ENCODE data around the gene MICAL3.
A peak's percentile ranks its signal among the peaks of the same experiment; 100 is the strongest.

Gene MICAL3

DNA sequence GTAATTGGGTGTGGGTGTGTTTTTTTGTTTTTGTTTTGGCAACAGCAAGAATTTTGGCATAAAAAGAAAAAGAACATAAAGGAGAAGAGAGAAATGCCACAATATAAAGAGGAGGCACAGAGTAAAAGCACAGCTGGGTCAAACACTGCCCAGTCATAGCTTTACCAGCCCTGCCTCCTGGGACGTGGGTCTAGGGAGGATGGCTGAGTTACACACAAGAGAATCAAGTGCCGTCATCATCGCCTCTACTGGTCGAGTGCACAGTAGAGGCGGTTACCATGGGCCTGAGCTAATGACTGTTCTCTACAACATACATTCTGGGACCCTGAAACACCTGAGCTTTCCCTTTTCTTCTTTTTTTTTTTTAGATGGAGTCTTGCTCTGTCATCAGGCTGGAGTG is 162.5 kb downstream of the MICAL3 start:
- no peak for DNase-seq

DNA sequence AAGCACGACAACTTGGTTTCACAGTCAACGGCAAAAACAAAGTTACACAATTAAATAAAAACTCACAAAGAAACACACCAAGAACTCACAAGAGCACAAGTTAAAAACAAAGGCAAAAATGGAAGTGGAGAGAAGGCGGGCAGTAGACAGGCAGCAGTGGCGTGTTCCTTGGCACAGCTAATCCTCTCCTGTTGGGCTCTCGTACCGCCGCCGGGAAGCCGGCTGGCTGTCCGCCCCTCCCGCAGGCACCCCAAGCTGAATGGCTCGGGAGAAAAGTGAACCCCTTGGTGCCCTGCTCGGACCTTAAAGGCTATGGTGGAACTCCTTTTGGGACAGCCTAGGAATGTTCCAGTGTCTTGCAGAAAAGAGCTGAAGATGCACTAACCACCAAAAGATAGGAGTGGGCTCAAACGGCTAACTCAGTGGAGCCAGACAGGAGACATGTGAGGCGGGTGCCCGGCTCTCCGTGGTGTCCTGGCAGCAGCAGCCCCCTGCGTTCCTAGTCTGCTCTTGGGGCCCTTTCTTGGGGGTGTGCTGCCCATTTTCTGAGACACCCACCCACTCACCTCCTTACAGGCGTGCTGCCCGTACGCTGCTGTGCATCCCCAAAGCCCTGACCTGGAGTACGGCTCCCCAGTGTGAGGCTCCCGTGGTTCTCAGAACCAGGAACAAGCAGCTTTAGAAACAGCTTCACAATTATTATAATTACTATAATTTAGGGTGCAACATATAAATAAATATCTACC is 164.0 kb downstream of the MICAL3 start:
- no peak for DNase-seq

DNA sequence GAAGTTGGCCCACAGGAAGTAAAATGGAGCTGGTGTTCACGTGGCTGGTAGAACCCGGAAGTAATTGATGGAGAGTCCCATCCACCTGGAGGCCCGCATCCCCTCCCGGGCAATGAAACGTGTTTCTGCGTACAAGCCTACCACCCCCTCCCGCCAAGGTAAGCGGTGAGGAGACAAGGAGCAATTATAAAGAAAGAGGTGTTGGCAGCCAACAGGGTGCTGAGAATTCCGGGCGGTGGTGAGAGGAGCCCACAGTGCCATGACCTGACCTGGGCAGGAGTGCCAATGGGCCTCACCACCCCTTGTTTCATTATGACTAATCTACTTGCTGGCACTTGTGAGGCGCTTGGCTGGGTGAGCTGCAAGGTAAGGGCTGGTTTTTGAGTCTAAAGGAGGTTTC is 166.3 kb downstream of the MICAL3 start:
- no peak for DNase-seq

DNA sequence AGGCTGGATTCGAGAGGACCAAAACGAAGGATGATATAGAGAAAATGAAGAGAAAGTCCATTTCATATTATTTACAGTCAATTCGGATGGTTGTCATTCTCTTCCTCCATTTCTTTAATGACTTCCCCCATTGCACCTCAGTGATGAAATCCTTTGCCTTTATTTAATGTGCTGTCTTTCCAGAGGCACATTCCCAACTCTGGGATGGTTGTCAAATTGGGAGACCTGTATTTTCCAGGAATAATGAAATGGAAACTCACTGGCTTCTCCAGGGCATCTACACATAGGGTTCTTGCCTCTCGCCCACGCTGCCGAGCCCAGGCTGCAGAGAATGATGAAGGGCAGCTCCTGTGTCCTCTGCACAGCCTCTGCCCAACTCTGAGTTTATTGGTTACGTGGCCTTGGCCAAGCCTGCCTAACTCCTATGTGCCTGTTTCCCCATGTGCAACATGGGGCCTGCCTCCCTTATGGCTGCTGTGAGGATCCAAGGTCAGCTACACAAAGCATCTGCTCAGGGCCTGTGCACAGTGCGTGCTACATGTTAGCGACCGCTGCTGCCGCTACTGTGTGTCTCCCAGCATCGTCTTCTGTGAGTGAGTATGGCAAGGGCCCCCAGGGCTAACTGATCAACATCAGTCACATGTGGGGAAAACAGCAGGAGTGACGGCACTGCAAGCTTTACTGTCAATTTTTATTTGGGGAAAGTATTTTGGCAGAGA is 168.6 kb downstream of the MICAL3 start:
- DNase-seq = no peak

DNA sequence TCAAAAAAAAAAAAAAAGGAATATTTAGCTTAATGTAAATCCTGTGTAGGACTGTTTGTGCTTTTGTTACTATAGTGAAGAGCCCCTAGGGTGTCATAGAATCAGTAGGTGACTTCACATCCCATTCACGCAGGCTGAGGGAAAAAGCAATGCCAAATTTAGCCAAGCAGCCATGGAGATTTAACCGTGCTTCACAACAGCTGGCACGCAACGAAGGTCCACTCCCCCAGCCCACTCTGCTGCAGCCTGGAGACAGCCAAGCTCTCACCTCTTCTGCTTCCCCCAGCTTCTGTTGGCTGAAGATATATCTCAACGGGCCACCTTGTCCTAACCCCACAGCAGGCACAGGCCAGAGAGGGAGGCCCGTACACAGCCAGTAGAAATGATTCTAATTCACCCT is 171.3 kb downstream of the MICAL3 start:
- DNase-seq = no peak

DNA sequence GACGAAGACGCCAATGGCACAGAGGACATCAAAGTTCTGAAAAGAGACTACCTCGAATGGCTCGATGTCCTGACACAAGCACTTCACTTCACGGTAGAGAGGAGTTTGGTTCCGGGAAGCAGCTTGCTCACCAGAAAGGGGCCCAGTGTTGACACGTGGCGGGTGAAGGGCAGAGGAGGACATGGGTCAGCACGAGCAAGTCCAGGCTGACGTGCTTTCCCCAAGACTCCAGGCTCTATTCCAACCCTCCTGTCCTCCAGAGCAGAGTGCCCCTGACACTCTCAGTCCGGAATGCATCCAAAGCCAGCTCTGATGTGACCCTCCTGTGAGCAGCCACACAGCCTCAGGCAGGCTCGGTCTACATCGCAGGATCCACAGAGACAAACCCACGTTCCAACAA is 172.6 kb downstream of the MICAL3 start:
- DNase-seq = no peak

DNA sequence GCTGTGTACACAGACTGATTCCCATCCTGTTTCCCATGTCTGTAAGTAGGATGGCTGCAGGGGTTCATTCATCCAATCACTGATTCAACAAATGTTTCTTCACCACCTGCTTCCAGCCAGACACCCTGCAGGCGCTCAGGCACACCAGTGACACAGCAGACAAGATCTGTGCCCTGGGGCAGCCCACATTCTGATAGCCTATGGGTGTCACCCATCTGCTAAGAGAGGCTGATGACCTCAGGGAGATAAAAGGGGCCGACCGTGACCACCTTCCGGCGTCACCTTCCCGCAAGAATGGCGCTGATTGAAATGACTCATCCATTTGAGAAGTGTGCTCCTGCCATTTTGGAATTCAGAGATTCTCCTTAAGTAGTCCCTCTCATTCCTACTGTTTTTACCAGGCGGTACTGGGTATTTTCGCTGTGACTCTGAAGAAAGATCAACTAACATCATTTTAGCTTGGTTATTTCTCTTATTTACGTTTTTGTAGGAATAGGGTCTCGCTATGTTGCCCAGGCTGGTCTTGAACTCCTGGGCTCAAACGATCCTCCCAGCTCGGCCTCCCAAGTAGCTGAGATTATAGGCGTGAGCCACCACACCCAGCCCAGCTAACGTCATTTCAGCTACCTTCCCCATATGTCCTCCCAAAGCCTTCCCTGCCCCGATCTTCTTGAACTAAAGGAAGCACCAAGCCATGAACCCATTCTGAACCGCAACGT is 176.8 kb downstream of the MICAL3 start:
- DNase-seq = no peak

DNA sequence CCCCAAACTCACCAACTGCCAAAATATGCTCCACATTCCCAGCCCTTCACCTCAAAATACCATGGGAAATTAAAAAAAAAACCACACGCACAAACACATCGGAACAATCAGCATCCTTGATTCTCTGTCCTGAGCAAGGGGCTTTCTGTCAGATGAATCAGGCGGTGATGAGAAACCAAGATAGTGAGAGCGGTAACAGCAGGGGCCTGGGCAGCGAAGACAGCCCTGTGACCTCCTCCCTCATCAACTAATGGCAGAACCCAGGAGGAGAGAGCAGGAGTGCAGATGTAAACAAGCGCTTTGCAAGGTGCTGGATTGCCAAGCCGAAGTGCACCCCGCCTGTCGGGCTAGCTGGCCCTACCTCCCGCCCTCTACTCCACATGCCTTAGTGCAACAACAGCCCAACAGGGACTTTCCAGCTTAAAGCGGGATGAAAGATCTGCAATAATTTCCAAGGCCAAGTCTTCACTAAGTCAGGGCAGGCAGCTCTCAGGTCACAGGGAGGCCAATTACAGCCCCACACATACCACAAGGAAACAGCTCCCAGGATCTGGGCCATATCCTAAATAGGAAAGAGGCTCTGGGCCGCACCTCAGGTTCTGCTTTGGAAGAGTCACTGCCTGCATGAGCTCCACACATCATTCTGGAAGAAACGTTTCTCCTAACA is 177.9 kb downstream of the MICAL3 start:
- DNase-seq = no peak

DNA sequence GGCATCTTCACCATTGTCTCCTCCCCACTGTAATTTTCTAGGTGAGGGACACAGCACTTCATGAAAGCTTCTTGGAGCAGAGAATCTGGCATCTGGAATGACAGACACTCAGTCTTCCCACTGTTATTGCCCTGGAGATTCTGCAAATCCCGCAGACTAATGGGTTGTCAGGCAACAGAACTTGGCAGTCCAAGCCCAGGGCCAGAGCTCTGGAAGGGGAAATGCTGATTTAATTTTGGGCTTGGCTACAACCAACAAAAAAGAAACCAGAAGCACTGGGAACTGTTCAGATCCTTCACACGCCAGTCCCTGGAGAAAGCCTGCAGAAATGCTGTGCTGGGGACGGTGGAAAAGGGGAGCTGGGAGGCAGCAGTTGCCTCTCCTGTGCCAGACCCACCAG is 178.6 kb downstream of the MICAL3 start:
- DNase-seq = no peak

DNA sequence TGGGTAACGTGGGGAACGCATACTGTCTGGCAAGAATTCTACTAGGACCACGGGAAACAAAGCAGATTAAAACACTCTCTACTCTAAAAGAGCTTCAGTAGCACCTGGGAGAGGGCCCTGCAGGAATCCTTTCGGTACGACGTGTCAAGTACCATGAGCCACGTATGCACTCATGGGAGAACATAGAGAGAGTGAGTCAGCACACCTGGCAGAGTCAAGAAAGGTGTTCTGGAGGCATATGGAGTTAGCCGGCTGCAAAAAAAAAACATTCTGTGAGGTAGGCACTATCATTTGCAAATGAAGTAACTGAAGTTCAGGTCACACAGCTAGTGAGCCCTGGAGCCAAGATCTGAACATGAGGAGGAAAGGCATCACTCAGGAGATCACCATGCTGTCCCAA is 179.0 kb downstream of the MICAL3 start:
- no peak for DNase-seq

DNA sequence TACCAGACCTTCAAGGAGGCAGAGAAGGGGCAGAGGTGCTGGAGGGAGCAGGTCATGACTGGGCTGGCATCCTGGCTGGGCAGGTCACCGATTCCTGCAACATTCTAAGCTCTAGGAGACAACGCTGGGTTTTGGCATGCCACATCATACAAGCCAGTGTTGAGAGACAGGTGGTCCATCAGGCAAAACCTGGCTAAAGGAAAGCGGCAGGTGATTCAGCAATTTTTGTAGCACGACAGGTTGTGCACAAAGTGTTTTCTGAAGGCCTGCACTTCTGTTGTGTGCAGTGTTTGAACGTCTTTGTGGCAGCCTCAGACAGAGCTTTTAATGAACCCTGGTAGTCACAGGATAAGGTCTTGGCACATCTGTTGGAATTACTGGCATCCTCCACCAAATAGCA is 180.2 kb downstream of the MICAL3 start:
- DNase-seq = no peak

DNA sequence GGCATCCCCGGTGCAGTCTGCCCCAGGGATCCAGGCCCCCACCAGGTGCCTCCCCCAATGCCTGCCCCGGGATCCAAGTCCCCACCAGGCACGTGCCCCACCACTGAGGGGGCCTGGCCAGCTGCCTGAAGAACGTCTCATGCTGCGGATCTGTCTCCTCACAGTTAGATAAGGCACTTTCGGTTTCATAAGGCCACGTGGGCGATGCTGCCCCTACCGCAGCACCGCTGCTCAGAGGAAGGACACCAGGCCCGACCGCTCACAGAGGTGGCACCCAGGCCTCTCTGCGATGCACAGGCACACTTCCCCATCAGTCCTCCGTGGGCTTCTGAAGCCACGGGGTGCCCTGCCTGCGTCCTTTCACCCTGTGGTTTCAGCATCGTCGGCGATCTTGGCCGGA is 182.0 kb downstream of the MICAL3 start:
- DNase-seq = no peak

DNA sequence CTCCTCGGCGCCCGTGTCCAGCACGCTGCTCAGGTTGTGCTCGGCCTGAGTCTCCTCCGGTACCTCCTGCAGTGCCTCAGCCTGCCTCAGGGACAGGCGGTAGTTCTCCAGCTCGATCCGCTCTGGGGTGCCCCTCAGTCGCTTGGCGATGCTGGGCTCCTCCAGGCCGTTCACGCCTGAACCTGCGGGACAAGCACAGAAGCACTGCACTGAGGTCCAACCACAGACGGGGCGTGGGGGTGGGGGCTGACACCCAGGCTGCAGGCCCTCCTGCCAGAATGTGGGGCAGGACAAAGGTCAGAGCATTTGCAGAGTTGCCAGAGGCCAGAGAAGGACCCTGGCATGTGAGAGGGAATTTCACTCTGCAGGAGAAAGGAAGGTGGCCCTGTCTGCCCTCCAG is 182.5 kb downstream of the MICAL3 start:
- no peak for DNase-seq

DNA sequence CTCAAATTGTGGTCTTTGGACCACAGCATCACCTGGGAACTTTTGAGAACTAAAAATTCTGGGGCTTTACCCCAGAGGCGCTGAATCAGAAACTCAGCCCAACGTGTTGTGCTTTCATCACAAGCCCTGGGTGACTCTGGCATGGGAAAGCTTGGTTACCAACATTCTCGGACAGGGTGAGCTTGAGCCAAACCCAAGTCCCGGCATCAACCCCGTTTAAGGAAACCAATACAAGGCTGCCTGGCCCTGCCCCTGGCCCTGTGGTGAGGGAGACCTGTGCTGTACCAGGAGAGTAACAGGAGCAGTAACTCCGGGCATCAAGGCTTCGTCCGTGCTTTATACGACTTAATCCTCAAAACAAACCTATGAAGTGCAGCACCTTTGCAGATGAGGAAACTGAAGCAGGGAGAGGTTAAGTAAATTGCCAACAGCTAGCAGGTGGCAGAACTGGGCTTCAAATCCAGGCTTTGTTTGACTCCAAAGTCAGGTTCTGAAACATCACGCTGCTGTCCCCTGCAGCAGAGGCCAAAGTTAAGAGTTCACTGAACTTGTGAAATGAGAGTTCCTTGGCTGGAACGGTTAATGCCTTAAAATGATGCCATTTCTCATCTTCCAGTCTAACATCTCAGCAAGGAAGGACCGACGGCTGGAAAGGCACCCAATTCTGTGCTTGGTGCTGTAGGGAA is 186.0 kb downstream of the MICAL3 start:
- DNase-seq = no peak

DNA sequence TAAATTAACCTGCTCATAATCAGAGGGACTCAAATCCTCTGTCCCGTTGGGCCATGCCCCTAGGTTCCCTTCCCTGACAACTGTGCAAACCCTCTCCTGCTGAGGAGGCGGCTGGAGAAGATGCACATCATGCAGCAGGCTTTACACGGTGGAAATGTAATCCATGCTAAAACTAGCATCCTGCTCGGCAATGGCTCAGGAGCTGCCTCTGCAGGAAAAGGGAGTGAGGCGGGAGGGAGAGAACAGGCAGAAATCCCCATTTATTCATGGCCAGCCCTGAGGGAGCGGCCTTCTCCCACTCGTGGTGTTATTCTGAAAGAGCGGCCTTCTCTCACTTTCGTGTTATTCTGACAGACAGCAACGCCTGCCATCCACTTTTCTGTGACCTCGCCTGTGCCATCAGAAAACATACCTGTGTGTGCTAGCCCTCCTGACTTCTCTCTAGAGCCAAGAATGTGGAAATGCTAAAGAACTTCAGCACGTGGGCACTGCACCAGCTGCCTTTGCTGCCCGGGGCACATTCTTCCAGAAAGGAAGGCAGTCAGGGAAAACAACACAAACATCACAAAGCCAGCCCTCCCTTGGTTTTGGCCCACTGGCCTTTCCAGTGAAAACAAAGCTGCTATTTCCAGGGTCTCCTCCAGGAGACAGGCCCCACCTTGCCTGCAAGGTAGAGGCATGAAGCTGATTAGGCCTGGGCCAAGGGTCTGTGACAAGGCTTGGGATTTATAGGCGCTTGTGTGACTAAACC is 187.2 kb downstream of the MICAL3 start:
- no peak for DNase-seq

DNA sequence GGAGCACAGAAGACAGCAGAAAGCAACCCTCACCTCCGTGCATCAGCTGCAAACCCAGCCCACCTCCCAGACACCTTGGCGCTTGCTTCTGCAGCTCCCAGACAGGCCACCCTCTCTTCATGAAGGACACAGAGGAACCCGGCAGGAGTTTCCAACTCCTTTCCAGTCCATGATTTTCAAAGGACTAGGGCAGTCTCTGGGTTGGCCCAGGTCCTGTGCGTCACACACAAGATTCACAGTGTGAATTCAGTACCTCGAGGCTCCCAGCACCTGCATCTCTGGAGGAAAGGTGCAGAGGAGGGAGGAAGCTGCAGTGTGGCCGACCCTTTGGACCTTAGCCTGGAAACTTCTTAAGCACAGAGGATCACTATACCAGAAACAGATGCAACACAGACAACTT is 189.1 kb downstream of the MICAL3 start:
- DNase-seq = no peak

DNA sequence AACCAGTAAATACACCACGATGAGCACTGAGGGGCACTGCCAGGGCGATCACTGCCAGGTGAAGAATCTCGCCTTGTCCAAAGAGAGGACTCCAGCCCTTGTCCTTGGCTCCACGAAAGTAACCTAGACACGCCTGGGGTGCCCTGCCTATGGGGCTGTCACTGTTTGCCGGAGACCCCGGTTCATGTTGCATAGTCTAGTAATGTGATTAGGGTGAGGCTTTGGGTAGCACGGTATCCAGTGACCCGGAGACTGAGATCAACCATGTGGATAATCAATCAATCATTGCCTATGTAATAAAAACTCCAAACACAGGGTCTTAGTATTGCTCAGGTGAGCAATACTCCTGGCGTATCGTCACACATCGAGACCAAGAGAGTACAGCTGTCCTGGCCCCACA is 190.9 kb downstream of the MICAL3 start:
- DNase-seq = no peak

DNA sequence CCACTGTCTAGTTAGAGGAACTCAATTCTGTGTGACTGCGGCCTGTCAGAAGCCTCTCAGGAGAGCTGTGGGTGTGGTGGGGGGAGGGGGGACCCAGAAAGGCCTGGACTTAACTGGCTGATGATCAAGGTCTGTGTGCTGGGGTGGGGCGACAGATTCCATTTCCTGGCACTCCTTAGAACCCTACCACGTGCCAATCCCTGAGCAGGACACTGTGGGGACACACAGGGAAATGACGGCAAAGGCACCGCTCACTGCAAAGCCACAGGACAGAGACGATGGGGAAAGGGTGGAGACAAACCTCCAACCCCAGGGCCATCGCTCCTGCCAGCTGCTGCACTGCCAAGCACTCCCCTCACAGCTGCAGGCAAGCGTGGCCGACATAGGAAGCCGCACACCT is 191.7 kb downstream of the MICAL3 start:
- no peak for DNase-seq

DNA sequence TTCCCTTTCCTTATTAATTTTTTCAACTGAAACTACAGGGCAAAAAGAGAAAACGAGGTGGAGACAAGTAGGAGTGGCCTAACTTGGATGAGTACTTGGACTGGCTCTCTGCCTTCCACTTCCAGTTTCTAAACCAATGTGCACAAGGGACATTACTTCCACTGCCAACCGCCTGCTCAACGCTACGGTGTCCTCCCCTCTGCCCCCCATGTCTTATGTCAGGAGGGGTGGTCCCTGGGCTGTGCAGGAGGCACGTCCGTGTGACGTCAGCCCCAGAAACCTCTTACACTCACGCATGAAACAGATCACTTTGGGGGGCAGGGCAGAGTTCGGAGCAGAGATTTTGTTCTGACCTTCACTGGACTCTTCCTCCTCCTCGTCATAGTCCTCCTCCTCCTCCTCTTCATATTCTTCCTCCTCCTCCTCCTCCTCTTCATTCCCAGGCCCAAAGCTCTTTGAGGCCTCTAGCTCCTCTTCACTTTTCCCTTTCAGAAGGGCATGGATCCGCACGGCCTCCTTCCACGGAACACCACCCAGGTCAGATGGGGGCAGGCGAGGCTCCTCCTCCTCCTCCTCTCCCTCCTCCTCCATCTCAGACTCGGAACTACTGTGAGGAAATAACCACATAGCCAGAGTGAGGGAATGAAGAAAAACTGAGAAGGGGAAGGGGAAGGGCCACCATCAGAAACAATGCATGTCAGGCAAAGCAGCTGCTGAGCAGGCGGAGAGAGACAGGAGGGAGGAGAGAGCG is 192.7 kb downstream of the MICAL3 start:
- DNase-seq = no peak

DNA sequence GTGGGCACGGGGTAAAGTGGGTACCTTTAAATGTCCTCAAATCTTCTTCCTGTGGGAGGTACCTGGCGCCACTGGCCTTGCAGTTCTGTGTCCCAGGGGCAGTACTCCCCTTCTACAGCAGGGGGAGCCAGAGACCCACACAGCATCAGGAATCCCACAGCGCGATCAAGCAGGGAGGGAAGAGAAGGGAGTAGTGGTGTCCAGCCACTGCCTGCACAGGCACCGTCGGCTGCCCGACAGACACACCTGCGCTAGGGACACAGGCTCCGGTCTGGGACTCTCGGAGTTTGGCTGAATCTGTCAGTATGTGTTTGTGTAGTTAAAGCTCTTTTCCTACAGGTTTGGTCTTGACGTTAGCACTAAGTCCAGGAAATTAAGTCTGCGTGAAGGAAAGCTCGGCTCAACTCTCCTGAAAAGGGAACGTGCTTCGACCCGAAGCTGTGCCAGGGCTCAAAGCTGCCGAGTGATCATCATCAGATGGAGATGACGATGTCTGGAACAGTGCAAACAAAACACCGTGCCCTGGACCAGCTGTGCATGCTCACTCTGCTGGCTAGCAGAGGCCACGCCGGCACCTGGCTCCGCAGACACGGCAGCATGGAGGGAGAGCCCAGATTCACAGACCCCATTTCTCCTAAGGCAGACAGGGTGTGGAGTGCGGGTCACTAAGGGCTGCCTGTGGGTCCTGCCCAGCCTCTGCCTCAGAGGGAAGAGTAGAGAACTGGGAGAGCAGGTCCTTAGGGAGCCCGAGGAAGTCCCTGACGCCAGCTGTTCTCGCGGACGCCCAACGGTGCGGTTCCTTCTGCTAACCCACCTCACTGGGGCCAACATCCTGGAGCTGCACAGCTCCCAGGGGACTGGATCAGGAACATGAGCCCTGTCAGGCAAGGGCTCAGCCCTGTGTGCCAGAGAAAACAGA is 194.1 kb downstream of the MICAL3 start:
- DNase-seq = peak; percentile 73 to 80

All from SHP77 (cell line).